Testis (tissue), 3 donors: Measurements from ENCODE around the gene MLXIP. TPM values are rescaled to one million over a fixed set of nuclear protein-coding genes. Genes with fewer than 3 reads are reported as not detected.
A peak's percentile ranks its signal among the peaks of the same experiment; 100 is the strongest.
"Not testable (repeated sequence)": the region's sequence is repeated elsewhere in the genome, so short reads cannot be mapped to it uniquely, and the experiment has no call there.

Source experiments
- DNase-seq: peaks from one replicate; pipeline ENCODE4 v3.0.0-alpha.2; 2019
- H3K27ac ChIP-seq, 2 donors: fragments of 200-600 bp; sonication (generic); one replicate each; pipeline ENCODE4 v1.5.1; 2019
- H3K27me3 ChIP-seq: fragments of 200-600 bp; sonication (generic); one replicate; pipeline ENCODE4 v1.5.1; 2019
- H3K36me3 ChIP-seq: fragments of 200-600 bp; sonication (generic); one replicate; pipeline ENCODE4 v1.5.1; 2017; ENCODE audit warnings: low read depth; ENCODE audit errors: missing control alignments
- H3K4me1 ChIP-seq: fragments of 200-600 bp; sonication (generic); one replicate; pipeline ENCODE4 v1.5.1; 2019
- H3K4me3 ChIP-seq, 2 donors: fragments of 200-600 bp; sonication (generic); one replicate each; pipeline ENCODE4 v1.5.1; 2017 to 2019
- H3K9me3 ChIP-seq: fragments of 200-600 bp; sonication (generic); one replicate; pipeline ENCODE4 v1.5.1; 2017
- POLR2A ChIP-seq: fragments of 450-650 bp; IDR thresholded peaks from one replicate; pipeline ENCODE4 v1.6.1; 2017; ENCODE audit warnings: antibody characterized with exemption, mild to moderate bottlenecking, moderate library complexity
- WGBS, 2 donors: methylation state at CpG; one replicate each; pipeline ENCODE4 v1.1.5; 2018; 5-methylcytosine and 5-hydroxymethylcytosine counted together
- intact Hi-C: fragments of 100-400 bp; cut with DNase I; formaldehyde crosslinking; loops from one replicate; pipeline ENCODE4 v1.15.1; 2023; ENCODE audit warnings: low total_unique reads
- polyA plus RNA-seq: library from polyadenylated mRNA; stranded (reverse); fragments of 350-450 nt; fragmentation: Illumina TruSeq; extraction: RNeasy Lipid Tissue Mini Kit (QIAGEN cat#74804); gene quantifications from one replicate; pipeline ENCODE4 v1.2.3, GENCODE V29; 2014; ENCODE audit warnings: low read depth, low replicate concordance; ENCODE audit not compliant: insufficient read depth
- total RNA-seq, 2 donors: library from RNA; depleted of rRNA; stranded (reverse); fragments of >200 nt; gene quantifications; one replicate each; pipeline ENCODE4 v1.2.3, GENCODE V29; 2016
- TF ChIP-seq, protein P1 (sequence below), 3 experiments: fragments of 450-650 bp in 2 of 3; fragments of 200-600 bp in 1 of 3; sonication (generic) in 1 of 3; IDR thresholded peaks; one replicate each; pipeline ENCODE4 v1.5.1; 2016 to 2019; ENCODE audit warnings: antibody characterized with exemption in 3 of 3, mild to moderate bottlenecking in 2 of 3, moderate library complexity in 1 of 3

Gene MLXIP
- total and polyA plus RNA-seq, 3 donors from 2014 or later: 39.9 to 67.9 (median 61.2) TPM

DNA sequence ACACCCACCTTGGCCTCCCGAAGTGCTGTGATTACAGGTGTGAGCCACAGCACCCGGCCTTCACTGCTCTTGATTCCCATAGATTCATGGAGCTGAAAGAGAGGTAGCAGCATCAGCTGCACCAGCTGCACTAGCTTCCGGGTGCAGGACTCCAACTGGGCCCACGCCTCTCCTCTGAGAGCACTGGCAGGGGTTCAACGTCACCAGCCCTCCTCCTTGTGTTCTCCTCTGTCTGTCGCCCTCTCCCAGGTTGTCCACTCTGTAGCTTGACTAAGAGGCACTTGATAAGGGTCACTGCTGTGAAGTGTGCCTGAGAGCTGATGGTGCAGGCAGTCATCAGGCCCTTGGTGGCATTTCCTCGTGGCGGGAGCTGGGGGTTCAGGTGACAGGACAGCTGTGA, 28.3 kb downstream of the MLXIP start:
- Histone ChIP-seq H3K27me3 (no peaks in the 10 kb centered on the region), H3K4me3 (no peak overlapping the region), H3K9me3 (no peaks in the 10 kb centered on the region), H3K27ac (no peak overlapping the region), H3K36me3 (no peaks in the 10 kb centered on the region), H3K4me1 (peaks cover 32% of the 10 kb centered on the region)
- no peak for DNase-seq
- intact Hi-C loops: no loop called here
- 53 to 77% methylated on average over 3 to 8 of the region's 8 CpGs for WGBS, 2 donors
- TF ChIP-seq, protein P1, sequence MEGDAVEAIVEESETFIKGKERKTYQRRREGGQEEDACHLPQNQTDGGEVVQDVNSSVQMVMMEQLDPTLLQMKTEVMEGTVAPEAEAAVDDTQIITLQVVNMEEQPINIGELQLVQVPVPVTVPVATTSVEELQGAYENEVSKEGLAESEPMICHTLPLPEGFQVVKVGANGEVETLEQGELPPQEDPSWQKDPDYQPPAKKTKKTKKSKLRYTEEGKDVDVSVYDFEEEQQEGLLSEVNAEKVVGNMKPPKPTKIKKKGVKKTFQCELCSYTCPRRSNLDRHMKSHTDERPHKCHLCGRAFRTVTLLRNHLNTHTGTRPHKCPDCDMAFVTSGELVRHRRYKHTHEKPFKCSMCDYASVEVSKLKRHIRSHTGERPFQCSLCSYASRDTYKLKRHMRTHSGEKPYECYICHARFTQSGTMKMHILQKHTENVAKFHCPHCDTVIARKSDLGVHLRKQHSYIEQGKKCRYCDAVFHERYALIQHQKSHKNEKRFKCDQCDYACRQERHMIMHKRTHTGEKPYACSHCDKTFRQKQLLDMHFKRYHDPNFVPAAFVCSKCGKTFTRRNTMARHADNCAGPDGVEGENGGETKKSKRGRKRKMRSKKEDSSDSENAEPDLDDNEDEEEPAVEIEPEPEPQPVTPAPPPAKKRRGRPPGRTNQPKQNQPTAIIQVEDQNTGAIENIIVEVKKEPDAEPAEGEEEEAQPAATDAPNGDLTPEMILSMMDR (IDR thresholded peaks at IDR 0.05): no peak
- TF ChIP-seq POLR2A: no peak

DNA sequence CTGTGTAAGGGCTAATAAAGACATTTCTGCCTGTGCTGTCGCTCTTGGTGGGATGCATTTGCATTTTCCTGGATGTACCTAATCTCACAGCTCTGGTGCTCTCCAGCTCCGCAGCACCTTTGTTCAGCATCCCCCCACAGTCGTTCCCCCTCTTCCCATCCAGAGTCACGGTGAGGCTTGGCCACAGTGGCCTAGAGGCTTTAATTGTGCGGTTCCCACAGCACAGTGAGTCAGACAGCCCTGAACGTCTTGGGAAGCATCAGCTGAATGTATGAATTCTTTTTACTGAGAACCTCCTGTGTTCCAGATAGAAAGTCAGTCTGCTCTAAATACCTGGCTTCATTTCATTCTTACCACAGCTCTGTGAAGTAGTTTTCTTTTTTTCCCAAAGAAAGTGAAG, 28.7 kb downstream of the MLXIP start:
- intact Hi-C loops: no loop called here
- 54 to 68% methylated on average over 6 of the region's 6 CpGs for WGBS, 2 donors

DNA sequence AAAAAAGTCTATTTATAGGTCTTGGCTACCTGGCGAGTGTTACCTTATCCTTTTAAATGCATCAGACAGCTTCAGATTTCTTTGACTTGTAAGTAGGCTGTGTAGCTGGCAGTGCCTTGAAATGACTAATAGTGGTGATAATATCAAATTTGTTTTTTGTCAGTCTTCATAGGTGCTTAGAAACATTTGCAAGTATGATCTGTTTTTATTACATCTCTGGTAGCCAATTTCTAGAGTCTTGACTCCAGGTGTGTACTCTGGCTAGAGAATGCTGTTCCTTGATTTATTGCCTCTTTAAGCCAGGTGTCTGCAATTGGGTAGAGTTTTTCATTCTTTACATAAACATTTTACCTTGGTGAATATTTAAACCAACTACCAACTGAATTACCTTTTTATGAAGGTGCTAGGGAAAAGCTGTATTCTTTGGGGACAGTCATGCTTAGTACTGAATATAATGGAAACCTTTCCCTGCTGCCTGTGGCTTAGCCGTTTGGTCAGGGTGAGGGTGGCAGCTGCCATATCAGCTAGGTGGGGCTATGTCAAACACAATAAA, 32.6 kb downstream of the MLXIP start:
- intact Hi-C loops: no loop called here
- WGBS, 2 donors: 77 to 80% methylated on average over 2 of the region's 2 CpGs
- H3K27ac ChIP-seq: no peak overlapping the region

More for the DNA sequence above, 28.7 kb downstream of the MLXIP start:
- no peak overlapping the region for H3K4me3 ChIP-seq
- no peak for TF ChIP-seq POLR2A
- TF ChIP-seq, protein P1 (IDR thresholded peaks at IDR 0.05): no peak
- DNase-seq: no peak
- H3K36me3 ChIP-seq: no peaks in the 10 kb centered on the region
- no peaks in the 10 kb centered on the region for H3K9me3 ChIP-seq
- no peak overlapping the region for H3K27ac ChIP-seq
- H3K27me3 ChIP-seq: no peaks in the 10 kb centered on the region
- H3K4me1 ChIP-seq: peaks cover 32% of the 10 kb centered on the region

GRCh38 chr12:122116707-122117535, 38.4 kb downstream of the MLXIP start:
- intact Hi-C loops: no loop called here
- Histone ChIP-seq H3K36me3 (no peaks in the 10 kb centered on the region), H3K27me3 (no peaks in the 10 kb centered on the region), H3K9me3 (no peaks in the 10 kb centered on the region), H3K4me1 (peaks cover 14% of the 10 kb centered on the region), H3K27ac (no peak overlapping the region), H3K4me3 (no peak overlapping the region)
- WGBS, 2 donors: 68 to 83% methylated on average over 14 to 16 of the region's 16 CpGs
- DNase-seq: peak; percentile 70
- TF ChIP-seq POLR2A: no peak

More for the DNA sequence above, 32.6 kb downstream of the MLXIP start:
- Histone ChIP-seq H3K4me1 (peaks cover 31% of the 10 kb centered on the region), H3K4me3 (no peak overlapping the region), H3K27me3 (no peaks in the 10 kb centered on the region), H3K9me3 (no peaks in the 10 kb centered on the region), H3K36me3 (no peaks in the 10 kb centered on the region)
- TF ChIP-seq POLR2A: no peak
- TF ChIP-seq, protein P1 (IDR thresholded peaks at IDR 0.05): no peak
- no peak for DNase-seq

GRCh38 chr12:122117979-122118378, 39.4 kb downstream of the MLXIP start:
- no peak for TF ChIP-seq POLR2A
- TF ChIP-seq, protein P1 (IDR thresholded peaks at IDR 0.05): no peak
- Histone ChIP-seq H3K4me3 (no peak overlapping the region), H3K36me3 (no peaks in the 10 kb centered on the region), H3K9me3 (no peaks in the 10 kb centered on the region), H3K4me1 (peaks cover 14% of the 10 kb centered on the region), H3K27ac (no peak overlapping the region), H3K27me3 (no peaks in the 10 kb centered on the region)
- no peak for DNase-seq
- intact Hi-C loops: no loop called here
- 89 to 90% methylated on average over 8 of the region's 8 CpGs for WGBS, 2 donors

- H3K4me1 ChIP-seq, H3K27ac ChIP-seq, DNase-seq, H3K36me3 ChIP-seq, H3K4me3 ChIP-seq, H3K9me3 ChIP-seq, H3K27me3 ChIP-seq: not testable (repeated sequence)
- 81 to 82% methylated on average over 8 to 11 of the region's 11 CpGs for WGBS, 2 donors
- intact Hi-C loops: loop anchor here (5.0 kb wide), 1 partner anchor 69 kb away; no protein-coding TSS in a partner anchor
Measured at GRCh38 chr12:122121341-122121740, 42.8 kb downstream of the MLXIP start.
